H9 (cell line): Measurements from ENCODE around the gene WFS1. TPM values are rescaled to one million over a fixed set of nuclear protein-coding genes. Genes with fewer than 3 reads are reported as not detected.

ENCODE experiments used
- DNase-seq: peaks from one replicate; pipeline ENCODE4 v3.0.0-alpha.2; 2017
- H2AFZ ChIP-seq: one replicate; pipeline ENCODE4 v1.6.1; 2013; ENCODE audit warnings: mild to moderate bottlenecking, low read length, control low read depth, moderate library complexity
- H2AK5ac ChIP-seq: 2 replicates; pipeline ENCODE4 v1.6.1; 2013; ENCODE audit warnings: low read length, control low read depth, mixed read lengths; ENCODE audit not compliant: insufficient read length
- H2BK120ac ChIP-seq: one replicate; pipeline ENCODE4 v1.6.1; 2013; ENCODE audit warnings: low read depth, mild to moderate bottlenecking, low read length, control low read depth, inconsistent platforms; ENCODE audit not compliant: poor library complexity, severe bottlenecking
- H2BK12ac ChIP-seq: 2 replicates; pipeline ENCODE4 v1.6.1; 2013; ENCODE audit warnings: low read length, control low read depth, mixed read lengths, low read depth; ENCODE audit not compliant: insufficient read length
- H2BK15ac ChIP-seq: 2 replicates; pipeline ENCODE4 v1.6.1; 2013; ENCODE audit warnings: low read depth, low read length, control low read depth
- H2BK20ac ChIP-seq: one replicate; pipeline ENCODE4 v1.6.1; 2013; ENCODE audit warnings: low read depth, mild to moderate bottlenecking, low read length, control low read depth, inconsistent platforms; ENCODE audit not compliant: poor library complexity, severe bottlenecking
- H2BK5ac ChIP-seq: 2 replicates; pipeline ENCODE4 v1.6.1; 2013; ENCODE audit warnings: low read length, control low read depth, mixed read lengths; ENCODE audit not compliant: insufficient read length
- H3K14ac ChIP-seq: 2 replicates; pipeline ENCODE4 v1.6.1; 2013; ENCODE audit warnings: low read length, control low read depth; ENCODE audit not compliant: insufficient read depth
- H3K18ac ChIP-seq: 2 replicates; pipeline ENCODE4 v1.6.1; 2013; ENCODE audit warnings: low read depth, mild to moderate bottlenecking, mixed read lengths, low read length, control low read depth; ENCODE audit not compliant: insufficient read length
- H3K23ac ChIP-seq: 2 replicates; pipeline ENCODE4 v1.6.1; 2013; ENCODE audit warnings: low read length, control low read depth, mixed read lengths, low read depth; ENCODE audit not compliant: insufficient read length
- H3K23me2 ChIP-seq: 2 replicates; pipeline ENCODE4 v1.6.1; 2013; ENCODE audit warnings: low read depth, mild to moderate bottlenecking, mixed read lengths, low read length, control low read depth; ENCODE audit not compliant: insufficient read length, poor library complexity, severe bottlenecking
- H3K27ac ChIP-seq: 2 replicates; pipeline ENCODE4 v1.5.1; 2013; ENCODE audit warnings: low read length, control low read depth, mixed read lengths, low read depth; ENCODE audit not compliant: insufficient read length
- H3K27me3 ChIP-seq: 2 replicates; pipeline ENCODE4 v1.6.1; 2013; ENCODE audit warnings: low read length, control low read depth, inconsistent platforms; ENCODE audit not compliant: insufficient read depth
- H3K4ac ChIP-seq: 2 replicates; pipeline ENCODE4 v1.6.1; 2013; ENCODE audit warnings: low read depth, mild to moderate bottlenecking, control low read depth, inconsistent platforms, low read length, moderate library complexity
- H3K4me1 ChIP-seq: 2 replicates; pipeline ENCODE4 v1.6.1; 2013; ENCODE audit warnings: low read length, control low read depth, inconsistent platforms; ENCODE audit not compliant: insufficient read depth
- H3K4me2 ChIP-seq: 2 replicates; pipeline ENCODE4 v1.6.1; 2013; ENCODE audit warnings: low read length, control low read depth, mixed read lengths; ENCODE audit not compliant: insufficient read length, insufficient read depth
- H3K56ac ChIP-seq: 2 replicates; pipeline ENCODE4 v1.6.1; 2013; ENCODE audit warnings: low read depth, mild to moderate bottlenecking, mixed read lengths, low read length, control low read depth; ENCODE audit not compliant: insufficient read length
- H3K79me1 ChIP-seq: 2 replicates; pipeline ENCODE4 v1.6.1; 2013; ENCODE audit warnings: low read depth, mild to moderate bottlenecking, moderate library complexity, low read length, control low read depth, inconsistent platforms; ENCODE audit not compliant: insufficient read depth, poor library complexity, severe bottlenecking
- H3K79me2 ChIP-seq: 2 replicates; pipeline ENCODE4 v1.6.1; 2013; ENCODE audit warnings: low read length, control low read depth, inconsistent platforms; ENCODE audit not compliant: insufficient read depth
- H3K9ac ChIP-seq: 2 replicates; pipeline ENCODE4 v1.6.1; 2013; ENCODE audit warnings: low read length, control low read depth, mixed read lengths; ENCODE audit not compliant: insufficient read length; ENCODE audit errors: extremely low read depth
- H3K9me3 ChIP-seq: one replicate; pipeline ENCODE4 v1.6.1; 2013; ENCODE audit warnings: low read depth, low read length, inconsistent platforms; ENCODE audit not compliant: control insufficient read depth
- H3T11ph ChIP-seq: one replicate; pipeline ENCODE4 v1.6.1; 2013; ENCODE audit warnings: mild to moderate bottlenecking, low read length, control low read depth, inconsistent platforms
- H4K20me1 ChIP-seq: one replicate; pipeline ENCODE4 v1.6.1; 2013; ENCODE audit not compliant: control insufficient read depth, insufficient read length, insufficient read depth
- H4K5ac ChIP-seq: 2 replicates; pipeline ENCODE4 v1.6.1; 2013; ENCODE audit warnings: low read depth, mild to moderate bottlenecking, mixed read lengths, low read length, control low read depth; ENCODE audit not compliant: insufficient read length
- H4K8ac ChIP-seq: replicated peaks from 2 replicates; pipeline ENCODE4 v1.6.1; 2013; ENCODE audit warnings: low read length, control low read depth, mixed read lengths, low read depth; ENCODE audit not compliant: insufficient read length
- H4K91ac ChIP-seq: 2 replicates; pipeline ENCODE4 v1.6.1; 2013; ENCODE audit warnings: low read depth, mild to moderate bottlenecking, moderate library complexity, mixed read lengths, low read length, control low read depth; ENCODE audit not compliant: insufficient read length
- H3K27ac Mint-ChIP-seq, 3 experiments: 2 replicates in 2 of 3; 3 replicates in 1 of 3; pipeline ENCODE4 v1.8.0; 2020 to 2021; ENCODE audit warnings: mixed read lengths in 3 of 3, mild to moderate bottlenecking in 1 of 3, moderate library complexity in 1 of 3
- H3K27me3 Mint-ChIP-seq: 2 replicates; pipeline ENCODE4 v1.8.0; 2021; ENCODE audit warnings: low read depth, mild to moderate bottlenecking, moderate library complexity, mixed read lengths
- H3K36me3 Mint-ChIP-seq, 3 experiments: 2 replicates in 2 of 3; 3 replicates in 1 of 3; pipeline ENCODE4 v1.8.0; 2020 to 2021; ENCODE audit warnings: low read depth in 3 of 3, mixed read lengths in 3 of 3; ENCODE audit not compliant: insufficient read depth in 1 of 3
- H3K4me1 Mint-ChIP-seq, 2 experiments: 2 replicates each; pipeline ENCODE4 v1.8.0; 2020; ENCODE audit warnings: mixed read lengths in 2 of 2
- H3K4me3 Mint-ChIP-seq, 2 experiments: 2 replicates in 1 of 2; 3 replicates in 1 of 2; pipeline ENCODE4 v1.8.0; 2020 to 2021; ENCODE audit warnings: mild to moderate bottlenecking in 2 of 2, mixed read lengths in 2 of 2, moderate library complexity in 1 of 2
- H3K9me3 Mint-ChIP-seq, 2 experiments: 2 replicates in 1 of 2; 3 replicates in 1 of 2; pipeline ENCODE4 v1.8.0; 2020; ENCODE audit warnings: mild to moderate bottlenecking in 2 of 2, mixed read lengths in 2 of 2, moderate library complexity in 1 of 2
- CTCF ChIP-seq: fragments of 200-600 bp; sonication (generic); conservative IDR thresholded peaks from 3 replicates; pipeline ENCODE4 v1.8.0; 2021; ENCODE audit warnings: antibody characterized with exemption, mild to moderate bottlenecking
- WGBS: extraction: QIAGEN DNeasy Blood & Tissue Kit; methylation state at CpG from one replicate; pipeline ENCODE4 v1.1.7; 2013; ENCODE audit warnings: missing lambda C conversion rate, low lambda C conversion rate, mixed read lengths; ENCODE audit not compliant: insufficient read length; ENCODE audit errors: extremely low coverage; 5-methylcytosine and 5-hydroxymethylcytosine counted together
- total RNA-seq: library from RNA; stranded (reverse); gene quantifications from 2 replicates; pipeline ENCODE4 v1.2.1, GENCODE V29; 2021

Gene WFS1
- total RNA-seq, 1 experiment from 2014 or later: 18.9 TPM

- no peak overlapping the region for H2BK5ac ChIP-seq
- H3K14ac ChIP-seq: no peak overlapping the region
- no peak overlapping the region for H3K56ac ChIP-seq
- no peaks in the 10 kb centered on the region for H3K79me1 ChIP-seq
- no peak overlapping the region for H2BK20ac ChIP-seq
- Mint-ChIP-seq H3K36me3 (peaks cover 0 to 15% (median 3%) of the 10 kb centered on the region in 3 experiments; a peak in 5 of 7 replicates), H3K27ac (peak overlapping the region in 1 of 3 experiments; percentile 88; a peak in 1 of 7 replicates), H3K4me1 (peaks cover 11 to 18% of the 10 kb centered on the region in 2 experiments), H3K9me3 (peaks cover 4 to 9% of the 10 kb centered on the region in 2 experiments; a peak in 3 of 5 replicates), H3K27me3 (peaks cover 1% of the 10 kb centered on the region), H3K4me3 (no peak overlapping the region)
- H3K4me2 ChIP-seq: no peak overlapping the region
- H4K91ac ChIP-seq: no peak overlapping the region
- no peak overlapping the region for H3K27ac ChIP-seq
- H3T11ph ChIP-seq: no peak overlapping the region
- H3K23ac ChIP-seq: no peak overlapping the region
- no peaks in the 10 kb centered on the region for H3K27me3 ChIP-seq
- H3K23me2 ChIP-seq: no peaks in the 10 kb centered on the region
- no peak overlapping the region for H3K9ac ChIP-seq
- no peak overlapping the region for H2BK120ac ChIP-seq
- peak; percentile 84 for DNase-seq
- peak; percentile 94 for TF ChIP-seq CTCF
- no peak overlapping the region for H2AK5ac ChIP-seq
- H4K20me1 ChIP-seq: no peaks in the 10 kb centered on the region
- H3K4me1 ChIP-seq: no peaks in the 10 kb centered on the region
- no CpG with 5 or more reads among the region's 21 CpGs for WGBS
- no peak overlapping the region for H2BK15ac ChIP-seq
- H4K5ac ChIP-seq: no peak overlapping the region
- no peak overlapping the region for H4K8ac ChIP-seq
- no peak overlapping the region for H3K18ac ChIP-seq
- H2AFZ ChIP-seq: no peak overlapping the region
- no peak overlapping the region for H3K4ac ChIP-seq
- H2BK12ac ChIP-seq: no peak overlapping the region
- no peaks in the 10 kb centered on the region for H3K9me3 ChIP-seq
- no peaks in the 10 kb centered on the region for H3K79me2 ChIP-seq
Observed at GRCh38 chr4:6327220-6327917, 57.7 kb downstream of the WFS1 start.
